Raji (cell line): ENCODE results near the gene FIBCD1.

ENCODE experiments used
- POLR2A ChIP-seq: IDR thresholded peaks from 2 replicates; pipeline ENCODE4 v1.6.1; 2011; ENCODE audit warnings: low read depth, low read length, control low read depth; ENCODE audit not compliant: insufficient read depth

Gene FIBCD1

DNA sequence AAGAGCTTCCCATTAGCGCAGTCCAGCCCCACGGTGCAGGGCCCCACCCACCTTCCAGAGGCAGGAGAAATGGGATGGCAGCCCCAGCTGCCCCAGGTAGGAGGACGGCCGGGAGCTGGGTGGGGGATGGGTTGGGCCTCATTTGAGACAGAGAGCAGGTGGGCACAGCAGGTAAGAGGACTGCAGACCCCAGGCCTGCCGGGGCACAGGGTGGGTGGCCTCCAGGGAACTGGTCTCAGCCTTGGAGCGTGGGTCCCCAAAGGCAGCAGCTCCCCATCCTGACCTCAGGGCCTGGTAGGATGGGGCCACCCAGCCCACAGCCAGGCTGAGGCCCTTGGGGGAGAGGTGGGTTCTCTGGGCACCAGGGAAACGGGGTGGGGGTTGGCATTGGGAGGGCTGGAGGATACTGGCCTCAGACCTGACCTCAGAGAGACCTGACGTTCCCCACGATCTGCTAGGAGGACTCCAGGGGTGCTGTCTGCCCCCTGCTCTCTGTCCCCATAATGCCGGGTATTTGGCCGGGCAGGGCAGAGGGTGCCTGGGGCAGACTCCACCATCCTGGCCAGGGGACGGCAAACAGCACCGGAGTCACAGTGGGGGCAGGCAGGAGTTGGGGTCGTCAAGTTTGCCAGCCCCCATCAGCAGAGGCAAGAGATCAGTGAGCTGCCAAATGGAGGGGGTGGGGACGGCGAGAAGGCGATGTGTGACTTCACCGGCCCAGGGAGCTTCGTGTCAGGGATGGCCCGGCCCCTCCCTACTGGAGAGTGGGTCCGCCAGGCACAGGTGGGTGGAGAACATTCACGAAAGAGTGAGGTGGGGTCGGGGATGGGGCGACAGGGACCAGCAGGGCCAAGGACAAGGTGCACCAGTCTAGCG is 35.6 kb downstream of the FIBCD1 start:
- no peak for TF ChIP-seq POLR2A

DNA sequence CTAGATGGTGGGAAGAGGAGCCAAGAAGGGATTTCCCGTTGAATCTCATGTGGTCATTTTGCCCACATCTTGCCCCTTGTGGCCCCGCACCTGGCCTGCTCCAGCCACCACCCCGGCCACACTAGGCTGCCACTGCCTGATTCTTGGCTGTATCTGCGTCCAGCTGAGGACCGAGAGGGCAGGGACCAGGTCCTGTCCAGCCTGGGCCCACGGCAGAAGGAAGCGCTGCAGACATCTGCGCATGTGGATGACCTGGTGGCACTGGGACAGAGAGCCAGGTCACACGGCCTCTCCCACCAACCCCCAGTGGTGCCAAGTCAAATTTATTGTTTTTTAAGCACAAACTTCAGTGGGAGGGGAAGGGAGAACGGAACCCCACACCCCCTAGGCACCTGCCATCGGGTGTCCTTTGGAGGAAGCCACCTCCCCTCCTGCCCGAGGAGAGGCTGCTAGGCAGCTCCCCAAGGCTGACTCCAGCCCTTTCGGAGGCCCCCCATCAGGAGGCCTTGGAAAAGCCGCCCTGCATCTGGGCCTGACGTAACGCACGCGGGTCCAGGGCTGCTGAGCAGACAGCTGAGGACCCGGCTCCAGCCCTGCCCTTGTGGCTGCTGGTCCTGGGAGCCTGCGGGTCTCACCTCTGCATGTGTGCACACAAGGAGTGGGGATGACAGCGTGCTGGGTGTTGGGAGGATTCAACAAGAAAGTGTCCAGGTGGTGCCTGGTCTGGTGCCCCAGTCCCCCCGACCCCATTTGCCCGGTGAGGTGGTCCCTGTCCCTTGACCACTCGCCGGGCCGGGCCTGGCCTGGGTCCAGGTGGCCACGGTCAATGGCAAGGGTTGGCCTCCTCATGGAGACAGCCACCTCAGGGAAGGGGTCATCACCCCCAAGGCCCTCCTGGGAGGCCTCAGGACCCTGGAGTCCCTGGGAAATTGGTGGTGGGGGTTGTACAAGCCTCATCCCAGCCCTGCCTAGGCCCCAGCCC is 36.6 kb downstream of the FIBCD1 start:
- no peak for TF ChIP-seq POLR2A

DNA sequence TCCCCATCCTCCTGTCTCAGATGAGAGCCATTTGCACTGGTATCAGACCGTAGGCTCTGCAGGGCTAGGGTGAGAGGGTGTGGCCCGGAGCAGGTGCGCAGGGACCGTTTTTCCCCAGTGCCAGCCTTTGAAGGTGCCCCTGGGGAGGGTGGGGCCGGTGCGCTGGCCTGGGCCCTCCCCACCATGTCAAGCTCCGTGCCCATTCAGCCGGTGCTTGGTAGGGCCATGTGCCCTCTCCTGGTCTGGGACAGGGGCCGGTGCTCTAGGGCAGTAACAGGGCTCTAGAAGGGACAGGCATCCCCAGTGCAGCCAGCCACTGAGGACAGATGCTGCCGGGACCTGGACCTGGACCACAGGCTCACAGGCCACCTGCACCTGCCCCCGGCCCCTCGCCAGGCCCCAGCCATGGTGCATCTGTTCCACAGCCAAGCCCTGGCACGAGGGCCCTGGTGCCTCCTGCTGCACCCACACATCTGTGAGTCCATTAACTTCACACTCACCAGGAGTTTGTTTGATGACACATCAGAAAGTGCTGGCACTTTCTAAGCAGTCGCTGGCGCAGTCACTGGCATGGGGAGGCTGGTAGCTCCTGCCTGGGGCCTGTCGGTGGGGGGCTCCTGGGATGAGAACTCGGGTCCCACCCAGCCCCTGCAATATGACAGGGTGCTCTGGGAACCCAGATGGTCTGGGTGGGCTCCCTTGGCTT is 37.4 kb downstream of the FIBCD1 start:
- TF ChIP-seq POLR2A = no peak

DNA sequence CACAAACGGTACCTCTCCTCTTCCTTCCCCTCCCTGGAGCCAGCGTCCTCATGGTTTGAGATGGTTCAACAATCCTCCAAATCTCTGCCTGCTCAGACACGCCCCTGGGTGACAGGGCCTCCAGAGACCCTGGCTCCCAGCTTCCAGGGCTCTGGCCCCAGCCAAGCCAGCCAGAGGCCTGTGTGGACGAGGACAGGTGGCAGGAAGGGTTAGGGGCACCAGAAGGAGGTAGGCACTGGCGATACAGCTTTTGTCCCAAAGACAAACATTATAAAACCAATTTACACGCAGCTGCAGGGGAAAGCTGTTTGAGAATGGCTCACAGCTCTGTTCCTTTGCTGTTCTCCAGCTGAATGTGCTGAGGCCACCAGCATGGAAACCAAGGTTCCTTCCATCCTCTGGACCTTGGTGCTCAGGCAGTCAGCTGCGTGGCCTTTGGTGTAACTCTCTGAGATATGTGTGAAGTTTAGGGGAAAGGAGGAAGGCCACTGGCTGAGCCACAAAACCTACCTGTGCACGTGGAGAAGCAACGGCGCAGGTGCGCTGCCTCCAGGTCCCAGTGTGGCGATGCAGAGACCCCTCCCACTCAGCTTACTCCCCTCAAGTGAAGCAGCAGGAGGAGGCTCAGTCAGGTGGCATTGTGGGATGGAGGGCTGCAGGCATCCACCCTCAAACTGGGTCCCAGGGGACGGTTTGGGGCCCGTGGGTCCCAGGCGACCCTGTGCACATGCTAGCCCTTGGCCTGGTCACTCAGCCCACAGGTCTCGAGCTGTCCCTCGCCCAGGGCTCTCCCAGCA is 38.1 kb downstream of the FIBCD1 start:
- no peak for TF ChIP-seq POLR2A

DNA sequence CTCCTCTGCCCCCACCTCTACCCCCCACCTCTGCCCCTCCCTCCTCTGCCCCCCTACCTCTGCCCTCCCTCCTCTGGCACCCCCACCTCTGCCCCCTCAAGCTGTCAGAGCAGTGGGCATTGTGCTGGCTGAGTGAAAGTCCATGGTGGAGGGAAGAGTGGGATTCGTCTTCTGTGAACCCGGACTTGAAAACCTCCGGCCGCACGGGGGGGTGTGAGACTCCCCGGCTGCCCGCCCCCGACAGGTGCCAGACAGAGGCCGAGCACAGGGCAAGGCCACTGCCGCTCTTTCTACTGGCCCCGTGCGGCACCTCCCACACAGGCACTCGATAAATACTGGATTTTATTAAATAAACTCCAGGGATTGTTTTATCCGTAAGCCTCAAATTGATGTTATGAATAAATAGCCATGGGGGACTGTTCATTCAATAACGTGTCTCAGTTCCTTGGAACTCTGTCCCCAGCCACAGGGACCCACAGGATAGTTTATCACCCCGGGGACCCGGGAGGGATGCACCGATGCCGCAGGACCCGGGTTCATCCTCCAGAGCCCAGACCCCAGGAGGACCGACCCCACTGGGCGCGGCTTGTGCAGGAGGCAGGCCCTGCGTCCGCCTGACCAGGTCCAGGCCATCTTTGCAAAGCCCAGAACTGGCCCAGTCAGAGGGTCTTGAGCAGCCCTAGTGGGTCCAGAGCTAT is 39.8 kb downstream of the FIBCD1 start:
- TF ChIP-seq POLR2A = no peak

DNA sequence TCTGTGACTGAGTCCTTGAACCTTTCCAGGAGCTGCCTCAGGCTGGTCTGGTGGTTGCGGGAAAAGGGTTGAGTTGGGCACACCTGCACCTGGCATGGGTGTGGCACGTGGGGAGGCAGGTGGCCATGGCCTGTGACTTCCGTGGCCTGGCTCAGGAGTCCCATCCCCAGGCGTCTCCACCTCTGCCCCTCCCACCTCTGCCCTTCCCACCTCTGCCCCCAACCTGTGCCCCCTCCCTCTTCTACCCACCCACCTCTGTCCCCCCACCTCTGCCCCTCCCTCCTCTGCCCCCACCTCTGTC is 40.5 kb downstream of the FIBCD1 start:
- no peak for TF ChIP-seq POLR2A

DNA sequence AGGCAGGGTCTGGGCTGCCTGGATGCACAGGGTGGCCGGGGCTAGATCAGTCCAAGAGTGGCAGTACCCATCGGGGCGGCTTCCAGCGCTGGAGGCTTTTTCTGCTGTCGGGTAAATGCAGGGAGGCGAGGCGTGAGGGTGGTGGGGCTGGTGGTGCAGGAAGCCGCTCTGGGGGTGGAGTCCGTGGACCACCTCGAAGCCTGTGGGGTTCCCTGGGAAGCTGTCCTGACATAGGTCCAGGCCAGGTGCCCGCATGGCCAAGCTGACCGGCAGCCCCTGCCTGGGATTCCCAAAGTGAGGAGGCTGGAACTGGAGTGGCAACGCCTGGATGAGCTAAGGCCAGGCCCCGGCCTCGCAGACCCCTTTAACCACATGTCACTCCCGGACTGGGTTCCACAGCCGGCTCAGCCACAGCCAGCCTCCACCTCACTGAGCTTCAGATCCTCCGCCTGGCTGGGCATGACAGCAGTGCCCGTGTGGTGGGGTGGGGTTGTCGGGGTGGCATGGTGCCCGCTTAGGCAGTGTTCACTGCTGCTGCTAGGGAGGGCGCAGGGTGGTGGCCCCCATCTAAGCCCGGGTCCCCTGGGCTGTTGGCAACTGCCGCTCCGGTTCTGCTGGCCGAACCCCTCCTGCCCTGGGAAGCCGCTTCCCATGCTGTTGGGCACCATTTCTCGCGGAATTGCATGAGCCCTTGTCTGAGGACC is 41.0 kb downstream of the FIBCD1 start:
- no peak for TF ChIP-seq POLR2A

DNA sequence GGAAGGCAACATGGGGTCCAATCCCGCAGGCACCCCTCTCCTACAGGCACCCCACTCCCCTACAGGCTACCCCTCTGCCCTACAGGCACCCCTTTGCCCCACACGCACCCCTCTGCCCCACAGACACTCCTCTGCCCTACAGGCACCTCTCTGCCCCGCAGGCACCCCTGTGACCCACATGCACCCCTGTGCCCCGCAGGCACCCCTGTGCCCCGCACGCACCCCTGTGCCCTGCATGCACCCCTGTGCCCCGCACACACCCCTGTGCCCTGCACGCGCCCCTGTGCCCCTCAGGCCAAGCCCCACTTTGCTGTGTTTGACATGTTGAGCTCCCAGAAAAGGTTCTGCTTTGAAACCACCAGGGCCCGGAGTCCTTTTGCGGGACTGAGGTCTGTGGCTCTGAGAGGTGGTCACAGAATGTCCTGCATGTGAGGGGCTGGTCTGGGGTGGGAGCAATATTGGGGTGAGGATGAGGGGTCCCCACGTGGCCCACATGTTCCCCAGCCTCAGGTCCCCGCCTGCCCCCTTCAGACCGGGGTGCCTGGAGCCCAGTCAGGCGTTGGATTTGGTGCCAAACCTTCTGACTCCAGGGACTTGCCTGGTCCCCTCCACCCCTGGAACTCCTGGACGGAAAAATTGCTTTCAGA is 41.8 kb downstream of the FIBCD1 start:
- TF ChIP-seq POLR2A = no peak

DNA sequence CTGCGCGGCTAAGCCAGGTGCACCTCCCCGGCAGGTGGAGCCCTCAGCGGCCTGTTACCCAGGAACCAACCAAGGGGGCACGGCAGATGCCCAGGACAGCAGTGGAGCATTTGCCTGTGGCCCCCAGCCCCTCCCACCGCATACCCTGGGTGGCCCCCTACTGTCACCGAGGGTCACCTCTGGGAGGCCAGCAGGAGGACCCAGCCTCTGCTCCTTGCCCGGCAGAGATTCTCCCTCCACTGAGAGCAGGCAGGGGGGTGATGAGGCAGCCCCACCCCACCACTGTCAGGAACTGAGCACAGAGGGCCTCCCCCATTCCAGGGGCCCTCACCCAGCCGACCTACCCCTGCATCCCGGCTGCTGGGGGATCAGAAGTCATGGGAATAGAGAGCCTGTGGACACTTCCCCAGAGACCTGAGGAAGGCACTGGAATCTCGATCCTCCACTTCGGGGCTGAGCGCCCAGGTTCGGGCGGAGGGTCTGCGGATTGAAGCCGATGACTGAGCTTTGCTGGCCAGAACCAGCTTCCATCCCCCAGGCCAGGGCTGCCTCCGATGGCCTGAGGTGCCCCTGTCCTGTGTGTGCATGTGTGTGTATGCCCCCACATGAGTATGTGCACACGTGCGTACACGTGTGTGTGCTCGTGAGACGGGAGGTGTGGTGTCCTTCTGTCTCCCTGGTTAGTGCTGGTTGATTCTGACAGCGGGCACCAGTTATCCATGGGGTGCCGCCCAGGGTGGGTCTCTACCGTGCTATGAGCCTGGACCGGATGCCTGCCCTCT is 42.6 kb downstream of the FIBCD1 start, which contains the start of gene QRFP:
Gene QRFP (minus strand): TSS at position 580 of the 782 bp plus-strand sequence. CDS start 2,974 bp downstream, outside the sequence.
- no peak for TF ChIP-seq POLR2A

DNA sequence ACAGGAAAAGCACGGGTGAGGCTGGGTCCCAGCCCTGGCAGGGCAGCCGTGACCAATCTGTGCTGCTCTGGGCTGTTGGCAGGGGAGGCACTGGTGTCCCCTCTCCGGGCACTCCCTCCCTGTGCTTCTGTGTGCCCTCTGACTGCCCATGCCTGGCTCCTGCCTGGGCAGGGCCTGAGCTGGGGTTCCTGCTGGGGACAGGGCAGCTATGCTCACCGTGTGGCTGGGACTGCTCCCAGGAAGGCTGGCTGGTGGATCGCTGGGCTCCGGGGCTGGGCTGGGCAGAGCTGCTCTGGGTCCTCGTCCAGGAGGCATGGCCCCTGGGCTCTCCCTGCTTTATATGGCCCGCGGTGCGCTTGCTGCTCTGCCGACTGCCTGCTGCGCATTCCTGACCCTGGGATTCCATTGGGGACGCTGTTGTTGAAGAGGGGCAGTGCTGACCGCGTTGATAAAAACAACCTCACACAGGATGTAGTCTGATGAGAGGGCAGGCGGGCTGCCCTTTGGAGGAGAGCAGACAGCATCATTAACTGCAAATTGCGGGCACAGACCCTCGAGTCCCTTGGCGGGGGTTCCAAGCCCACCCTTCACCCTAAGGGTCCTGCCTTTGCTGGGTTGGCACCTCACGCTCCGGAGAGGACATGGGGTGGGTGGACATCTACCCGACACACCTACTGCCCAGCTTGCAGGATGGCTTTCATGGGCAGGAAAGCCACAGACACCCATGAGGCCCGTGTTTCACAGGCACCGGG is 43.4 kb downstream of the FIBCD1 start:
- TF ChIP-seq POLR2A = no peak

DNA sequence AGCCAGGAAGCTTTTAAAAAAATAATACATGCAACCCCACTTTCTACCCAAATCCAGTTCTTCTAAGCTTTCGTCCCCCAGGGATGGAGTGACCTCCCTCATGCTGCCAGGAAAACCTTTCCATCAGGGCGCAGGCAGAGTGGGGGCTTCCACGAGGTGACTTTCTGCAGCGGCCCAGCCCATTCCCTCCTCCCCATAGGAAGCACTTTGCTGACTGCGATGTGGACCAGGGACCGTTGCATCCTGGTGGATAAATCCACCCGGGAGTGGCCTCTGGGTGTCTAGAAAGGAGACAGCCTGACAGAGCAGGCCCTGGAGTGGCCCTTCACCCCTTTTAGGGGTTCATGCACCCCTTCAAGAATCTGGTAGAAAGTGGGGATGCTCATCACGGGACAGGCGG is 44.0 kb downstream of the FIBCD1 start:
- no peak for TF ChIP-seq POLR2A

DNA sequence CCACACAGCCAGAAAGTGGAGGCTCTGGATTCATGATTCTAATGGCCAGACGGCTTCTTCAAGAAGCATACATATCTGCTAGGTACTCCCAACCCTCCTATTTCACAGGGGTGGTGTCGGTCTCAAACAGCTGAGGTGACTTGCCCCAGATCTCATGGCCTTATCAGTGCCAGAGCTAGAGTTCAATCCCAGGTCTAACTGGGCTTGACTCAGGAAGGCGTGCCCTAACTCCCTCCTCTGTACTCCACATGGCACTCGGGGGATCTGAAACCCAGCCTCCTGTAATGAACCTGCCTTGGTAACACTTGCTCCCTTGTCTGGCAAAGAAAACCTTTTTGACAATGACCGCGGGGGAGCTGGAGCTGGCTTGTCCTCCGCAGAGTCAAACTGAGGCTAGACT is 44.5 kb downstream of the FIBCD1 start:
- TF ChIP-seq POLR2A = no peak
